Measurements from ENCODE around the gene AFG3L2. TPM values are rescaled to one million over a fixed set of nuclear protein-coding genes. Genes with fewer than 3 reads are reported as not detected.

The AFG3L2 gene
- total RNA-seq, 1 experiment from 2014 or later: 73.5 TPM

DNA sequence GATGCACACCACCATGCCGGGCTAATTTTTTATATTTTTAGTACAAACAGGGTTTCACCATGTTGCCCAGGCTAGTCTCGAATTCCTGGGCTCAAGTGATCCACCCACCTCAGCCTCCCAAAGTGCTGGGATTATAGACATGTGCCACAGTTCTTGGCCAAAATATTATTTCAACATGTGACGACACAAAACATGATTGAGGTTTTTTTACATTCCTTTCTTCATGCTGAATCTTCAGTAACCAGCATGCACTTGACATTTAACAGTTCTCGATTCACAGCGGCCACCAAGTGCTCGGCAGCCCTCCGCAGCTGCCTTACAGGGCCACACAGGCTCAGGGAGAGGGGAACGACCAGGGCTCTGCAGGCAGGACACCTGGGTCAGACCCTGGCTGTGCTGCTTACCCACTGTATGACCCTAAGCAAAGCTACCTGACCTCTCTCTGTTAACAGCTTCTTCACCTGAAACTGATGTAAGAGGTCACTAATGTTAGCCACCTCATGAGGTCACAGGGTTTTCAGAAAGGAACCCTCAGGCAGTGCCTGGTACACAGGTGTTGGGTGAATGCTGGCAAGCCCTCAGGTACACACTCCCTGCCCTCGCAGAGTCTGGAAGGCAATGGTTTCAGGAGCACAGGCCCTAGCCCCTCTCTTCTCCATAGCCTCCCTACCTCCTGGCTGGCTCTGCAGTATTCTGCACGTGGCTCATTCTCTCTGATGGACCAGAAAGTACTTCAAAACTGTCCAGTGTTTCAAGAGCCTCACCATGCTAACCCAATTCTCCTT is 43.3 kb downstream of the AFG3L2 start:
- Mint-ChIP-seq H3K4me3 (peak overlapping the region; percentile 34 to 71; a peak in 2 of 5 replicates), H3K27ac (peak overlapping the region; percentile 93 to 99 (median 94); a peak in 6 of 7 replicates), H3K36me3 (ENCODE audit: insufficient read depth in 1 of 3, low read depth in 3 of 3) (peaks cover 14 to 28% (median 23%) of the 10 kb centered on the region in 3 experiments), H3K27me3 (ENCODE audit: low read depth) (no peaks in the 10 kb centered on the region), H3K9me3 (peaks cover 0 to 5% of the 10 kb centered on the region in 2 experiments; a peak in 2 of 5 replicates), H3K4me1 (peaks cover 49 to 55% of the 10 kb centered on the region in 2 experiments)
- Histone ChIP-seq H3K23ac (ENCODE audit: insufficient read length, low read depth, low read length) (no peak overlapping the region), H3K23me2 (ENCODE audit: insufficient read length, low read depth, low read length, poor library complexity, severe bottlenecking) (no peaks in the 10 kb centered on the region), H3K56ac (ENCODE audit: insufficient read length, low read depth, low read length) (no peak overlapping the region), H2BK15ac (ENCODE audit: low read depth, low read length) (no peak overlapping the region), H2BK120ac (ENCODE audit: low read depth, low read length, poor library complexity, severe bottlenecking) (no peak overlapping the region), H3K4me2 (ENCODE audit: insufficient read depth, insufficient read length, low read length) (peak overlapping the region; percentile 12), H2BK12ac (ENCODE audit: insufficient read length, low read depth, low read length) (no peak overlapping the region), H2AFZ (ENCODE audit: low read length) (no peak overlapping the region), H3K4me1 (ENCODE audit: insufficient read depth, low read length) (peaks cover 33% of the 10 kb centered on the region; the same call in 1 of the 2 replicates), H3T11ph (ENCODE audit: low read length) (no peak overlapping the region), H3K27ac (ENCODE audit: insufficient read length, low read depth, low read length) (peak overlapping the region; percentile 0), H3K79me2 (ENCODE audit: insufficient read depth, low read length) (no peaks in the 10 kb centered on the region), H3K79me1 (ENCODE audit: insufficient read depth, low read depth, low read length, poor library complexity, severe bottlenecking) (no peaks in the 10 kb centered on the region), H4K5ac (ENCODE audit: insufficient read length, low read depth, low read length) (no peak overlapping the region), H2AK5ac (ENCODE audit: insufficient read length, low read length) (no peak overlapping the region), H3K14ac (ENCODE audit: insufficient read depth, low read length) (peak overlapping the region; percentile 3), H2BK5ac (ENCODE audit: insufficient read length, low read length) (no peak overlapping the region), H4K91ac (ENCODE audit: insufficient read length, low read depth, low read length) (no peak overlapping the region), H3K9ac (ENCODE audit: extremely low read depth, insufficient read length, low read length) (no peak overlapping the region), H3K18ac (ENCODE audit: insufficient read length, low read depth, low read length) (peak overlapping the region; percentile 47), H2BK20ac (ENCODE audit: low read depth, low read length, poor library complexity, severe bottlenecking) (no peak overlapping the region), H4K20me1 (ENCODE audit: control insufficient read depth, insufficient read depth, insufficient read length) (no peaks in the 10 kb centered on the region), H3K4ac (ENCODE audit: low read depth, low read length) (no peak overlapping the region), H3K27me3 (ENCODE audit: insufficient read depth, low read length) (no peaks in the 10 kb centered on the region), H4K8ac (replicated peaks; ENCODE audit: insufficient read length, low read depth, low read length) (no peak overlapping the region), H3K9me3 (ENCODE audit: control insufficient read depth, low read depth, low read length) (no peaks in the 10 kb centered on the region)
- no peak for DNase-seq
- no CpG with 5 or more reads among the region's 10 CpGs for WGBS (ENCODE audit: extremely low coverage, insufficient read length, low lambda C conversion rate)
- TF ChIP-seq, protein P1, sequence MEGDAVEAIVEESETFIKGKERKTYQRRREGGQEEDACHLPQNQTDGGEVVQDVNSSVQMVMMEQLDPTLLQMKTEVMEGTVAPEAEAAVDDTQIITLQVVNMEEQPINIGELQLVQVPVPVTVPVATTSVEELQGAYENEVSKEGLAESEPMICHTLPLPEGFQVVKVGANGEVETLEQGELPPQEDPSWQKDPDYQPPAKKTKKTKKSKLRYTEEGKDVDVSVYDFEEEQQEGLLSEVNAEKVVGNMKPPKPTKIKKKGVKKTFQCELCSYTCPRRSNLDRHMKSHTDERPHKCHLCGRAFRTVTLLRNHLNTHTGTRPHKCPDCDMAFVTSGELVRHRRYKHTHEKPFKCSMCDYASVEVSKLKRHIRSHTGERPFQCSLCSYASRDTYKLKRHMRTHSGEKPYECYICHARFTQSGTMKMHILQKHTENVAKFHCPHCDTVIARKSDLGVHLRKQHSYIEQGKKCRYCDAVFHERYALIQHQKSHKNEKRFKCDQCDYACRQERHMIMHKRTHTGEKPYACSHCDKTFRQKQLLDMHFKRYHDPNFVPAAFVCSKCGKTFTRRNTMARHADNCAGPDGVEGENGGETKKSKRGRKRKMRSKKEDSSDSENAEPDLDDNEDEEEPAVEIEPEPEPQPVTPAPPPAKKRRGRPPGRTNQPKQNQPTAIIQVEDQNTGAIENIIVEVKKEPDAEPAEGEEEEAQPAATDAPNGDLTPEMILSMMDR (conservative IDR thresholded peaks at IDR 0.05): no peak
